Body of pancreas (tissue), 4 donors: ENCODE data around the gene GLRA2.

Experiments
- CTCF ChIP-seq, 7 experiments: fragments of 450-650 bp in 4 of 7; fragments of 200-600 bp in 3 of 7; sonication (generic) in 3 of 7; IDR thresholded peaks; one replicate each; pipeline ENCODE4 v1.5.1; 2016 to 2019; ENCODE audit warnings: antibody characterized with exemption in 7 of 7
- POLR2A ChIP-seq, 3 donors: fragments of 450-650 bp; IDR thresholded peaks; one replicate each; pipeline ENCODE4 v1.6.1; 2016; ENCODE audit warnings: antibody characterized with exemption in 3 of 3, mild to moderate bottlenecking in 2 of 3

GRCh38 chrX:14584548-14584947 is 55.2 kb downstream of the GLRA2 start:
- TF ChIP-seq CTCF (IDR thresholded peaks at IDR 0.05) (no peak), POLR2A (IDR thresholded peaks at IDR 0.05) (no peak)
